Measurements from ENCODE around the gene PARD3B.

DNA sequence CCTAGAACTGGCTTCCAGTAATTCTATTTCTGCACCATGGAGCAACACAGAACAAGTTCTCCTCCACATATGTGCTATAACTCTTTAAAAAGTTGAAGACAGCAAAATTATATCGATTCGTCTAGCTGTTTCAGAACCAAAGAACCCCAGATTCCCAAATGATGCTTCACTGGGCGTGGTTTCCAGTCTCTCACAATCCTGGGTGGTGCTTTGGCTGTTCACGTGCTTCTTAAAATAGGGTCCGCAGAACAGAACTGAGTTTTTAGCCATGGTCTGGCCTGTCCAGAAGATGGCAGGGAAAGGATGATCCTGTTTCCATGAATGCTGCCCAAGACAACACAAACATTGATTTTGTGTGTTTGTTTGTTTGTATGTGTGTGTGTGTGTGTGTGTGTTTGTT, 37.6 kb upstream of the PARD3B start:
- TF ChIP-seq, protein P1, sequence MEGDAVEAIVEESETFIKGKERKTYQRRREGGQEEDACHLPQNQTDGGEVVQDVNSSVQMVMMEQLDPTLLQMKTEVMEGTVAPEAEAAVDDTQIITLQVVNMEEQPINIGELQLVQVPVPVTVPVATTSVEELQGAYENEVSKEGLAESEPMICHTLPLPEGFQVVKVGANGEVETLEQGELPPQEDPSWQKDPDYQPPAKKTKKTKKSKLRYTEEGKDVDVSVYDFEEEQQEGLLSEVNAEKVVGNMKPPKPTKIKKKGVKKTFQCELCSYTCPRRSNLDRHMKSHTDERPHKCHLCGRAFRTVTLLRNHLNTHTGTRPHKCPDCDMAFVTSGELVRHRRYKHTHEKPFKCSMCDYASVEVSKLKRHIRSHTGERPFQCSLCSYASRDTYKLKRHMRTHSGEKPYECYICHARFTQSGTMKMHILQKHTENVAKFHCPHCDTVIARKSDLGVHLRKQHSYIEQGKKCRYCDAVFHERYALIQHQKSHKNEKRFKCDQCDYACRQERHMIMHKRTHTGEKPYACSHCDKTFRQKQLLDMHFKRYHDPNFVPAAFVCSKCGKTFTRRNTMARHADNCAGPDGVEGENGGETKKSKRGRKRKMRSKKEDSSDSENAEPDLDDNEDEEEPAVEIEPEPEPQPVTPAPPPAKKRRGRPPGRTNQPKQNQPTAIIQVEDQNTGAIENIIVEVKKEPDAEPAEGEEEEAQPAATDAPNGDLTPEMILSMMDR (IDR thresholded peaks at IDR 0.05; ENCODE audit: insufficient read depth, low read length, poor library complexity, severe bottlenecking), result no peak
- no peak for TF ChIP-seq EZH2phosphoT487 (conservative IDR thresholded peaks at IDR 0.05; ENCODE audit: low read length)

Measured in SU-DHL-6 (cell line).